ENCODE data around the gene STYXL1.

Gene STYXL1

DNA sequence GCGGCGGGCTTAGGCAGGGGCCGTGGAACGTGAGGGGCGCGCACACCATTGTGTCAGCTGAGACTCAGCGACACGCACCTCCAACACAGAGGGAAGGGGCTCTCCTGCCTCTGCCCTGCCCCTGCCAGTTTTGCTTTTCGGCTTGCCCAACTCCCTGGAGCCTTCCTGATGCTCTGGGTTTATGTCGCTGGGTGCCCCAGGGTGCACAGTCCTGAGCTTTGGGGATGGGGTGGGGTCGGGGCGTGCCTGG, 66.7 kb downstream of the STYXL1 start:
- H3K9ac ChIP-seq (ENCODE audit: low read length), result no peak overlapping the region
- peaks cover 37% of the 10 kb centered on the region for H3K36me3 ChIP-seq (ENCODE audit: control insufficient read depth, low read depth, low read length)
- no peak overlapping the region for H3K4me3 ChIP-seq (ENCODE audit: low read length)
- H3K27me3 ChIP-seq (ENCODE audit: control insufficient read depth, insufficient read depth, low read length), result no peaks in the 10 kb centered on the region
- H3K4me1 ChIP-seq (ENCODE audit: control insufficient read depth, low read depth, low read length), result no peaks in the 10 kb centered on the region
- no peaks in the 10 kb centered on the region for H3K9me3 ChIP-seq (ENCODE audit: control insufficient read depth, low read depth, low read length)
- no peak overlapping the region for H3K27ac ChIP-seq (ENCODE audit: low read length)

DNA sequence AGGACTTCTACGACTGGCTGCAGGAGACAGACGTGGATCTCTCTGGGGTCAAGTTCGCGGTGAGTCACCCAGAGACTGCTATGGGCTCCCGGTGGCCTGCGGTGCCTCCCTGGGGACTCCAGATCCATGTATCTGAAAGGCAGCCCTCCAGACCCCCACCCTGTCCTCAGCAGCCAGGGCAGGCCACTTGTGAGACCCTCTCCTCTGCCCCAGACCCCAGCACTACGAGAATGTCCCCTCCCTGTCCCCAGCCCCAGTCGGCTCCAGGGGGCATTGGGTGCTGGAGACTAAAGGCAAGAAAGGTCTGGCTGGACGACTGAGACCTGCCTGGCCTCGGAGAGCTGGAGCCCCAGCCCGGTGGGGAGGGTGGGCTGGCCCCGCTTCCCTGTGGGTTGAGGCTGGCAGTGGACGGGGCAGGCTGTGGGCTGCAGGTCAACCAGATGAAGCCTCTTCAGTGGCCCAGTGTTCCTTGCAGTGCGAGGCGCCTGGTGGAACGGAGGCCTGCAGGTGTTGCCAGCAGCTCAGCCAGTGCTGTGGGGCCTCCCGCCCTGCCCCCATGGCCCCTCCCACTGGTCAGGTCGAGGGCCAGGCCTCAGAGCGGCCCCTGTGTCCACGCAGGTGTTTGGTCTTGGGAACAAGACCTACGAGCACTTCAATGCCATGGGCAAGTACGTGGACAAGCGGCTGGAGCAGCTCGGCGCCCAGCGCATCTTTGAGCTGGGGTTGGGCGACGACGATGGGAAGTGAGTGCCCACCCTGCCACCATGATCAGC, 67.2 kb downstream of the STYXL1 start:
- Histone ChIP-seq H3K4me1 (ENCODE audit: control insufficient read depth, low read depth, low read length) (no peaks in the 10 kb centered on the region), H3K4me3 (ENCODE audit: low read length) (no peak overlapping the region), H3K27ac (ENCODE audit: low read length) (no peak overlapping the region), H3K9ac (ENCODE audit: low read length) (no peak overlapping the region), H3K9me3 (ENCODE audit: control insufficient read depth, low read depth, low read length) (no peaks in the 10 kb centered on the region), H3K27me3 (ENCODE audit: control insufficient read depth, insufficient read depth, low read length) (no peaks in the 10 kb centered on the region), H3K36me3 (ENCODE audit: control insufficient read depth, low read depth, low read length) (peaks cover 32% of the 10 kb centered on the region)

DNA sequence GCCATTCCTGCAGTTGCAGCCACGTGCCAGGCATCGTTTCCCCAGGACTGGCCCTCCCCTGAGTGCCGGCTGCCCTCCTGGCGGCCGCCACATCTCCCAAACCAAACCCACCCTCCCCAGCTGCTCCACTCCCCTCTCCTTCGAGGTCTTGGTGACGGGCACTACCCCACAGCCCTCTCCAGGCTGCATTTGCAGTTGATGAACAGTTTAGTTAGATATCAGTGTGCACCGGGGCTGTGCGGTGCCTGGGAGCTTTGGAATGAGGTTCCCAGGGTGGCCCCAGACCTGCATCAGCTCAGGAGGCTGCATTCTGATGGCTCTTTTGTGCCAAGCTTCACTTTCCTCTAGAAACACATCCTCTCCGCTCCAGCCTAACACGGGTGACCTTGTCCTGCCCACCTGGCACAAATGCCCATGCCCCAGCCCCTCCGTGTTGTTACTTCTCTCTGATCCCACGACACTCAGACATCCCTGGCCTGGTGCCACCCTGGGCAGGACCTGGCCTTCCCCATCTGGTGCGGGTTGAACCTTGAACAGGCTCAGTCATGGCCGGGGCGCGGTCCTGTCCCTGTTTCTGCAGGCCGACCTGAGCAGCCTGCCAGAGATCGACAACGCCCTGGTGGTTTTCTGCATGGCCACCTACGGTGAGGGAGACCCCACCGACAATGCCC, 67.9 kb downstream of the STYXL1 start:
- H3K9me3 ChIP-seq (ENCODE audit: control insufficient read depth, low read depth, low read length), result no peaks in the 10 kb centered on the region
- H3K9ac ChIP-seq (ENCODE audit: low read length), result no peak overlapping the region
- no peak overlapping the region for H3K4me3 ChIP-seq (ENCODE audit: low read length)
- no peaks in the 10 kb centered on the region for H3K4me1 ChIP-seq (ENCODE audit: control insufficient read depth, low read depth, low read length)
- no peaks in the 10 kb centered on the region for H3K27me3 ChIP-seq (ENCODE audit: control insufficient read depth, insufficient read depth, low read length)
- H3K36me3 ChIP-seq (ENCODE audit: control insufficient read depth, low read depth, low read length), result peaks cover 27% of the 10 kb centered on the region
- no peak overlapping the region for H3K27ac ChIP-seq (ENCODE audit: low read length)

DNA sequence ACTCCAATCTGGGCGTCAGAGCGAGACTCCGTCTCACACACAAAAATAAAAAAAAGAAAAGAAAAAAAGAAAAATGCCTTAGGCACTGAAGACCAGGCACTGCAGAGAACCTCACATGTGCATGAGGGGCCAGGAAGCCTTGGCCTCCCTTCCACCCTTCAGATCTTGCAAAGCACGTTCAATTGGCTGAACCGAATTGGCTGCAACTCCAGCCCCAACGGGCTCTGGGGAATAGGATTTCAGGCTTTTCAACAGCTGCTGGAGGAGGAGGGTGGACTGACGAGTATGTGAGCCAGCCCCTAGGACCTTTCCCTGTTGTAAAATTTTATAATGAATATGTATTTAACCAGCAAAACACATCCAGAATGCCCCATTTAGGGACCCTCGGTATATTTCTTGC, 70.1 kb downstream of the STYXL1 start:
- Histone ChIP-seq H3K9me3 (ENCODE audit: control insufficient read depth, low read depth, low read length) (no peaks in the 10 kb centered on the region), H3K4me3 (ENCODE audit: low read length) (no peak overlapping the region), H3K27ac (ENCODE audit: low read length) (no peak overlapping the region), H3K9ac (ENCODE audit: low read length) (no peak overlapping the region), H3K36me3 (ENCODE audit: control insufficient read depth, low read depth, low read length) (peaks cover 25% of the 10 kb centered on the region), H3K27me3 (ENCODE audit: control insufficient read depth, insufficient read depth, low read length) (no peaks in the 10 kb centered on the region), H3K4me1 (ENCODE audit: control insufficient read depth, low read depth, low read length) (no peaks in the 10 kb centered on the region)

DNA sequence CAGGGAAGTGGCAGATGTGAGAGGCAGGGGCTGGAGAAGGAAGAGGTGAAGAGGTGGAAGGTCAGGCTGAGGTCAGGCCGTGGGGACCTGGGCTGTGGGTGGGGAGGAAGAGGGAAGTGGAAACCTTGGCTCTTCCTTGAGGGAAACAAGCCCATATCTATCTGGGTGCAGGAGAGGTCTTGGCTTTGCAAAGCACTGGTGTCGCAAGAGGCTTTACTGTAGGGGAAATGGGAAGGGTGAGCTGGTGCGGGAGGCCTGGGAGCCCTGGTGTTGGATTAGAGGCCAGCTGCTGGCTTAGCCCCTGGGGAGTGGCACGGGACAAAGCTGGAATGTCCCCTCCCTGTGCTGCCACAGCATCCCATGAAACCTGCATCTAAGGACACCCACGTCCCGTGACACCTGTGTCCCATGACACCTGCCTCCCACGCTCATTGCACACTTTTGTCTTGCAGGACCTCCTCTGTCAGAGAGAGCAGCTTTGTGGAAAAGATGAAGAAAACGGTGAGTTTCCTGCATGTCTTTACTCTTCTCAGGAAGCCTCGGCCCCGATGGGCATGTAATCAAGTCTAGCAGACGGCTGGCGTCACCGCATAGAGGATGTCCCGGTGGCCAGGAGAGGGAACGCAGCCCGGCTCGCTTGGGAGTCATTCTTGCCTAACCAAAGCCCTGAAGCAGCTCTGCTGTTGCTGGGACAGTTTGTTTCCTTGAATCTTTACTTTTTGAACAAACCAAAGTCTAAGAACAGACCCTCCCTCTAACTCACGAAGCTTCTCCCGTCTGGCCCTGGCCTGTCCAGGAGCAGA, 75.6 kb downstream of the STYXL1 start:
- Histone ChIP-seq H3K4me1 (ENCODE audit: control insufficient read depth, low read depth, low read length) (no peaks in the 10 kb centered on the region), H3K9me3 (ENCODE audit: control insufficient read depth, low read depth, low read length) (no peaks in the 10 kb centered on the region), H3K4me3 (ENCODE audit: low read length) (no peak overlapping the region), H3K27ac (ENCODE audit: low read length) (no peak overlapping the region), H3K27me3 (ENCODE audit: control insufficient read depth, insufficient read depth, low read length) (no peaks in the 10 kb centered on the region), H3K9ac (ENCODE audit: low read length) (no peak overlapping the region), H3K36me3 (ENCODE audit: control insufficient read depth, low read depth, low read length) (peaks cover 6% of the 10 kb centered on the region)

DNA sequence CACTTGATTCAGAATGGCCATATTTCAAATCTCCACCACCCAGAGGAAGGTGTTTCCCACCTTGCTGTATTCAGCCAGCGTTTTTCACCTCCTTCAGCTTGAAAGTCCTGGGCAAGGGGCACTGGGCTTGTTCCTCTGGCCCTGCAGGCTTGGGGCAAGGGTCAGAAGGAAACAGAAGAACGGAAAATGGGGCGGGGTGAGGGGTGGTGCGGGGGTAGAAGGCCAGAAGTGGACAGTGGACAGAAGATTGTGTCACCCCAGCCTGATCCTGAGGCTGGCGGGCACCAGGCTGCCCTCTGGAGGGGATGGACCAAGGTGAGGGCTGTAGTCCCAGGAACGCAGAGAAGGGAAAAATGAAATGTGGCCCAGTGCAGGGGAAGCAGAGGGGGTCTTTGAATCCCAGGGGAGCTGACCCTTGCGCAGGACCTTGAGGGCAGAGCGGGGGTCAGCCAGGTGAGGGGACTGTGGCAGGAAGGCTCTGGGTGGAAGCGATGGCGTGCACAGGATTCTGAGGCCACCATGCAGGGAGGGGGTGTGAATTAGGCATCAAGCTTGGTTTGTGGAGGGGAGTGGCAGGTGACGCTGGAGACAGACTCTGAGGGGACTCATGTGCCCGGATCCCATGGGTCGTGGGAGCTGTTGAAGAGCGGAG, 76.4 kb downstream of the STYXL1 start:
- no peaks in the 10 kb centered on the region for H3K4me1 ChIP-seq (ENCODE audit: control insufficient read depth, low read depth, low read length)
- no peaks in the 10 kb centered on the region for H3K27me3 ChIP-seq (ENCODE audit: control insufficient read depth, insufficient read depth, low read length)
- H3K36me3 ChIP-seq (ENCODE audit: control insufficient read depth, low read depth, low read length), result peaks cover 6% of the 10 kb centered on the region
- no peaks in the 10 kb centered on the region for H3K9me3 ChIP-seq (ENCODE audit: control insufficient read depth, low read depth, low read length)
- no peak overlapping the region for H3K4me3 ChIP-seq (ENCODE audit: low read length)
- H3K9ac ChIP-seq (ENCODE audit: low read length), result no peak overlapping the region
- H3K27ac ChIP-seq (ENCODE audit: low read length), result no peak overlapping the region

DNA sequence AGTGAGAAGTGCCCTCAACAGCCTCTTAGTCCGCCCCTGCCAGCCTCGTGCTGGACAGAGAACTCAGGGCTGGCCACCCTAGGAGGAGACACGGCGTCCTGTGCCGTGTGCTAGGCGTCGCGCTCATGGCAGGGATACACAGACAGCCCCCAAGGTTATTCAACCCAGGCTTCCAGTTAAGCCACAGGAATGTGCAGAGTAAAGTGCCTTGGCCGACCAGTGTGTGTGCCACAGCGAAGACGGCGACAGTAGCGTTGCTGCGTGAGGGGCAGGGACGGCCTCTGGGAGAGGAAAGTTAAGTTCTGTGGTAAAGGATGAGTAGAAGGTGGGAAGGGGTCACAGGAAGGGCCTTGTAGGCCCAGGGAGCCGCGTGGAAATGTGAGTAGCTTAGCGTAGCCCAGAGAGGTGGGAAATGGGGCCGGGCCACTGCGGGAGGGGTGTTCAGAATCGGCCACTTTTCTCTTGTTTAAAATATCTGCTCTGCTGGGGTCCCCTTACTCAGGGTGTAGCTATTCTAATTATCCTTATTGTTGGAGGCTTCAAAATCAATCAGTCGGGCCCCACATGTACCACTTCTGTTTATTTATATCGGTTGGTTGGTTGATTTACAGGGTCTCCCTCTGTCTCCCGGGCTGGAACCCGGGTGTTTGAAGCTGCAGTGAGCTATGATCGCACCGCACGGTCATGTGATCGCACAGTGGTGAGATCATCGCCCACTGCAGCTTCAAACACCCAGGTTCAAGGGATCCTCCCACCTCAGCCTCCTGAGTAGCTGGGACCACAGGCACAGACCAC, 77.9 kb downstream of the STYXL1 start:
- H3K9ac ChIP-seq (ENCODE audit: low read length), result no peak overlapping the region
- no peaks in the 10 kb centered on the region for H3K9me3 ChIP-seq (ENCODE audit: control insufficient read depth, low read depth, low read length)
- H3K27me3 ChIP-seq (ENCODE audit: control insufficient read depth, insufficient read depth, low read length), result no peaks in the 10 kb centered on the region
- no peak overlapping the region for H3K27ac ChIP-seq (ENCODE audit: low read length)
- H3K4me3 ChIP-seq (ENCODE audit: low read length), result no peak overlapping the region
- peaks cover 3% of the 10 kb centered on the region for H3K36me3 ChIP-seq (ENCODE audit: control insufficient read depth, low read depth, low read length)
- no peaks in the 10 kb centered on the region for H3K4me1 ChIP-seq (ENCODE audit: control insufficient read depth, low read depth, low read length)

DNA sequence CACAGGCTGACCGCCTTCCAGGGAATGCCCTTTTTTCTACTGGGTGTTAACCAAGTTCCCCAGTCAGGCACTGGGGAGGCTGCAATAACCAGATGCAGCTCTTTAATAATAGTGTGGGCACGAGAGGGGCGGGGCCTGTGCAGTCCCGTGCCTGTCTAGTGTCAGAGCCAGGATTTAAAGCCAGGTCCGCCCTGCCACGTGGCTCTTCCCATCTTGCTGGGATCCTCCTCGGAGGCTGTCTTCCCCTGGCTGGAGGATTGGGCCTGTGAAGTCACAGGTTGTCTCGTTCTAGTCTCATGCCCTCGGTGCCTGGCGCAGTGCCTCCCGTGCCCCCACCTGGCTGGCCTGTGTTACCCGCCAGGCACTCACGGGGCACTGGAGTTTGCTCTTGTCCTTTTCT, 78.6 kb downstream of the STYXL1 start:
- H3K4me3 ChIP-seq (ENCODE audit: low read length), result no peak overlapping the region
- H3K36me3 ChIP-seq (ENCODE audit: control insufficient read depth, low read depth, low read length), result peaks cover 3% of the 10 kb centered on the region
- no peak overlapping the region for H3K27ac ChIP-seq (ENCODE audit: low read length)
- no peak overlapping the region for H3K9ac ChIP-seq (ENCODE audit: low read length)
- H3K9me3 ChIP-seq (ENCODE audit: control insufficient read depth, low read depth, low read length), result no peaks in the 10 kb centered on the region
- no peaks in the 10 kb centered on the region for H3K27me3 ChIP-seq (ENCODE audit: control insufficient read depth, insufficient read depth, low read length)
- no peaks in the 10 kb centered on the region for H3K4me1 ChIP-seq (ENCODE audit: control insufficient read depth, low read depth, low read length)

DNA sequence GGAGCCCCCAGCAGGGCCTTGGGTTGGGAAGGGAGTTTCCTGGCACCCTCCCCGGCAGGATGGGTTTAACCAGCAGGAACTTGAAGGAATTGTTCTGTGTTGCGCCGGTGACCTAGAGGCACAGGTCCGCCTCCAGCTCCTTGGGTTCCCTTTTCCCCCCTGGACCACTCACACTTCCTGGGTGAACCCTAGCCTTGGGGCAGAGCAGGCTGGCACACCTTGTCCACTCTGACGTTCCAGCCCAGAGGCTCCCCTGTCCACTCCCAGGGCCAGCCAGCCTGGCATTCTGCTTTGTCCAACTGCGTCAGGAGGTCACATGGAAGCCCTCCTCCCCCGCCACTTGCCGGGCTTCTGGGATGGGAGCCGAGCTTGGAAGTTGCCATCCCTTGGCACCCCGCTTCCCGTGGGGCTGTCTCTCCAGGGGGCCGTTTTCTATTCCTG, 79.2 kb downstream of the STYXL1 start:
- H3K9me3 ChIP-seq (ENCODE audit: control insufficient read depth, low read depth, low read length), result no peaks in the 10 kb centered on the region
- H3K4me3 ChIP-seq (ENCODE audit: low read length), result no peak overlapping the region
- H3K27me3 ChIP-seq (ENCODE audit: control insufficient read depth, insufficient read depth, low read length), result no peaks in the 10 kb centered on the region
- H3K4me1 ChIP-seq (ENCODE audit: control insufficient read depth, low read depth, low read length), result no peaks in the 10 kb centered on the region
- H3K9ac ChIP-seq (ENCODE audit: low read length), result no peak overlapping the region
- no peaks in the 10 kb centered on the region for H3K36me3 ChIP-seq (ENCODE audit: control insufficient read depth, low read depth, low read length)
- H3K27ac ChIP-seq (ENCODE audit: low read length), result no peak overlapping the region

DNA sequence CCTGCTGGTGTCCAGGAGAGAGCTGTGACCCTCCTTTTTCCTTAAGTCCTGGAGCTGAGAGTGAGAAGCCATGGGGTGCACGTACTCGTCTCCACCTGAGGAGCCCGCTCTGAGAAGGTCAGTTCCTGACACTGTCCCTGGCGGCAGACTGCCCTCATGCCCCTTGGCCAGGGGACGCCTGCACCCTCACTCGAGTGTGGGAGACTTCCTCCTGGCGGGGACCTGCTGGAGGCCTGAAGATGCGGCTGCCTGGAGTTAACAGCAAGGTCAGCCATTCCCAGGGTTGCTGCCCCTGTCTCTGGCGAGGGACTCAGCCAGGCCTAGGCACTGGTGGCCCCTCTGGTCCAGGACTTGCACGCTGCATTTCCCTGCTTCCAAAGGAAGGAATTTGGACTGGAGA, 79.8 kb downstream of the STYXL1 start:
- no peaks in the 10 kb centered on the region for H3K4me1 ChIP-seq (ENCODE audit: control insufficient read depth, low read depth, low read length)
- H3K9ac ChIP-seq (ENCODE audit: low read length), result no peak overlapping the region
- H3K27ac ChIP-seq (ENCODE audit: low read length), result no peak overlapping the region
- no peaks in the 10 kb centered on the region for H3K36me3 ChIP-seq (ENCODE audit: control insufficient read depth, low read depth, low read length)
- H3K4me3 ChIP-seq (ENCODE audit: low read length), result no peak overlapping the region
- no peaks in the 10 kb centered on the region for H3K27me3 ChIP-seq (ENCODE audit: control insufficient read depth, insufficient read depth, low read length)
- no peaks in the 10 kb centered on the region for H3K9me3 ChIP-seq (ENCODE audit: control insufficient read depth, low read depth, low read length)

DNA sequence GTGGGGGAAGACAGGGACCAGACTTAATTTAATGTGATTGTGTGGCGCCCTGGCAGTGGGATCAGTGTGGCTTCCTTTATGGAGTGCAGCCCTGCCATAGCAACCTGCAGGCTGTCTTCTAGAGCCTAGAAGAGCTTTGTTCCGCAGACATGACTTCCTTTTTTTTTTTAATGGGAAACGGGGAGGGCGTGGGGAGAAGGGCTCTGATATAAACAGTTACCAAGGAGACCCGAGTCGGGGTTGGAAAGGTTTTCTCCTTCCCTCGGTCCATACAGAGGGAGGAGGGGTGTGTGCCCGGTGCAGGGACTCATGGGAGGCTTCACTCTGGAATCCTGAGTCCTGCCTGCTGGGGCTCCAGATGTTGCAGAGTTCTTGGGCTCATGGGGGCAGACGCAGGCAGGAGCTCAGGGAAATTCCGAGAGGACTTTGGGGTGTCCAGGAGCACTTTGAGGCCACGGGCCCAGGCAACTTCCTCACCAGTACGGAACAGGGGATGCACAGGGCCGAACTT, 80.3 kb downstream of the STYXL1 start:
- no peak overlapping the region for H3K4me3 ChIP-seq (ENCODE audit: low read length)
- H3K9me3 ChIP-seq (ENCODE audit: control insufficient read depth, low read depth, low read length), result no peaks in the 10 kb centered on the region
- H3K36me3 ChIP-seq (ENCODE audit: control insufficient read depth, low read depth, low read length), result peaks cover 2% of the 10 kb centered on the region
- no peak overlapping the region for H3K9ac ChIP-seq (ENCODE audit: low read length)
- no peaks in the 10 kb centered on the region for H3K27me3 ChIP-seq (ENCODE audit: control insufficient read depth, insufficient read depth, low read length)
- H3K4me1 ChIP-seq (ENCODE audit: control insufficient read depth, low read depth, low read length), result no peaks in the 10 kb centered on the region
- H3K27ac ChIP-seq (ENCODE audit: low read length), result no peak overlapping the region
